CD4-positive, alpha-beta T cell treated with Interleukin-15 for 1 hour (primary cell): ENCODE measurements around the gene MMP3.

Experiments
- DNase-seq: peaks from one replicate; pipeline ENCODE4 v3.0.0-alpha.2; 2020

MMP3 gene

GRCh38 chr11:102788334-102788995 lies 54.9 kb downstream of the MMP3 start:
- no peak for DNase-seq
